GM19035 (cell line): Measurements from ENCODE around the gene WNT5B.
"Not testable (repeated sequence)": the region's sequence is repeated elsewhere in the genome, so short reads cannot be mapped to it uniquely, and the experiment has no call there.

Experiments
- ATAC-seq: cut with Tn5 transposase; IDR thresholded peaks from one replicate; pipeline ENCODE4 v1.9.1; 2021; ENCODE audit not compliant: unreplicated experiment

Gene WNT5B

DNA sequence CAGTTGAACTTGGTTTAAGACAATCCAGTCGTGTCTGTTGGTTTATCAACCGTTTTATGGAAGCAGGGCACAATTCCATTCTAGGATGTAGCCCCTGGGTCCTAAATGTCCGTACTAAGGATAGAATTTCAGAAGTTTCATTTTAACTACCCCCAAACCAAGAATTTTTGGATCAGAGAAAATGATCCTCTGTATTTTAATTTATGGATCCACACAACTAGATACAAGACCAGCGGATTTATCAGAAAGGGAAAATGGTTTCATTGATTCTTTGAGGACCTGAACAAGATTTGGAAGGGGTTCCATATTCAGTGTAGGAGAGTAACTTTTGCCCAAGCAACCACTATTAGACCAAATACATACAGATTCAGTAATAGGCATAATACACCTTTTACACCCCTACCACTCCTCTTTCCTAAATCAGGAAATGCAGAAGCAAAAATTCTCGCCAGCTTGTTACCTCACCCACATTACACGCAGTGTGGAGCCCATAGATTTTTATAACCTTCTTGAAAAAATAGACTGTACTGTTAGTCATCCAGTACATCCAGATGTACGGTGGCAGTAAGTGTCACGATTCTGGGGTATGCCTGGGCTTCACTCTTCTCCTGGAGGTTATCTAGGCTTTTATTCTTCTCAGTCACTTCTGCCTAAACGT, 33.2 kb upstream of the WNT5B start:
- ATAC-seq: no peak

DNA sequence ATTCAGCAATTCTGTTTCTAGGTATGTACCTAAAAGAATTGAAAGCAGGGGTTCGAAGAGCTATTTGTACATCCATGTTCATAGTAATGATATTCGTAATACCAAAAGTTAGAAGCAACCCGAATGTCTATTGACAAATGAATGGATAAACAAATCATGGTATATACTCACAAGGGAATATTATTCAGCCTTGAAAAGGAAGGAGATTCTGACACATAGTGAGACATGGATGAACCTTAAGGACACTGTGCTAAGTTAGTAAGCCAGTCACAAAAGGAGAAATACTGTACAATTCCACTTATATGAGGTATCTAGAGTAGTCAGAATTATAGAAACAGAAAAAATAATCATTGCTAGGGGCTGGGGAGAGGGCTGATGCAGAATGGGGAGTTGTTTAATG, 30.3 kb upstream of the WNT5B start:
- ATAC-seq: no peak

DNA sequence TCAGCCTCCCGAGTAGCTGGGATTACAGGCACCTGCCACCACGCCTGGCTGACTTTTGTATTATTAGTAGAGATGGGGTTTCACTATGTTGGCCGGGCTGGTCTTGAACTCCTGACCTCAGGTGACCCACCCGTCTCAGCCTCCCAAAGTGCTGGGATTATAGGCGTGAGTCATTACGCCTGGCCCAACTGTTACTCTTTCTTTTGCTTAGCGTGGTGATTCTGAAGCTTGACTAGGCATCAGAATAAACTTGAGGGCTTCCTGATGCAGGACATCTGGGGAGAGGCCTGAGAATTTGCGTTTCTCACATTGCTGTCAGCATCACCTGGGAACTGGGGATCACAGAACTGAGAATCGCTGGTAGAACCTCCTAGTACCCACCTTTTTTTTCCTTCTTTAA, 26.3 kb upstream of the WNT5B start:
- ATAC-seq: not testable (repeated sequence)

DNA sequence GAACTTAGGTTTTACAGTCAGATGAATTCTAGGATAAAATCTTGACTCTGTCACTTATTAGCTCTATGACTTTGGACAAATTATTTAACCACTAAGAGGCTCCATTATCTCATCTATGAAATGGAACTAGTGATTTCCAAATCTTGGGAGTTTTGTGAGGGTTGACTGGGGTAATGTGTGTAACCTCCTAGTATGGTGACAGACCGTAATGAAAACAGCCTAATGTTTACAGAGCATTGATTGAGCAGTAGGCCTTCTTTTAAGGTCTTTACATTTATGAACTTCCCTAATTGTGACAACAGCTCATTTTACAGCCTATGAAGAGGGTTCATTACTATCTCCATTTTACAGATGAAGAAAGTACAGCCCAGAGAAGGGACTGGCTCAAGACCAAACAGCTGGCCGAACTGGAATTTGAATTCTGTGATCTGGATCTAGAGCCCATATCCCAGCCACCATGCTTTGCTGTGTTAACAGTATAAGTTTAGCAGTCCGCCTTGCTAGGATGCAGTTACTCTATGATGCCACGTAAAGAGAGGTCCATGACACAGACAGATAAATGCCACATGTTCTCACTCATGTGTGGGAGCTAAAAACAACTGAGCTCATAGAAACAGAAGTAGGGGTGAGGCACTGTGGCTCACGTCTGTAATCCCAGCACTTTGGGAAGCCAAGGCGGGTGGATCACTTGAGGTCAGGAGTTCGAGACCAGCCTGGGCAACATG, 25.6 kb upstream of the WNT5B start:
- no peak for ATAC-seq

DNA sequence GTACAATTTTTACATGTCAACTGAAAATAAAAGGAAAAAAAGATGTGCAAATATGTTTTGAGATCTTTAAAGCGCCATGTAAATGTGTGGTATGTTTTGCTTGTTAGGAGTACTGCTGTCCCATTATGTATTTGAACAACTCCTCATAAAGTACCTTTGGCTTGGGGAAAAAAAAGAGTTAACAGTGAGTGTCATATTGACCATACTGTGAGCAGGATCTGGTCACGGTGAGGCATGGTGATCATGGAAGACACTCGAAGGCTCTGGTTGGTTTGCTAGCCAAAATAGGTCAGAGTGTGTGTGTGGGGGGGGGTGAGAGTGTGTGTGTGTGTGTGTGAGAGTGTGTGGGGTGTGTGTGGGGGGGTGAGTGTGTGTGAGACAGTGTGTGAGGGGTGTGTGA, 24.6 kb upstream of the WNT5B start:
- no peak for ATAC-seq

DNA sequence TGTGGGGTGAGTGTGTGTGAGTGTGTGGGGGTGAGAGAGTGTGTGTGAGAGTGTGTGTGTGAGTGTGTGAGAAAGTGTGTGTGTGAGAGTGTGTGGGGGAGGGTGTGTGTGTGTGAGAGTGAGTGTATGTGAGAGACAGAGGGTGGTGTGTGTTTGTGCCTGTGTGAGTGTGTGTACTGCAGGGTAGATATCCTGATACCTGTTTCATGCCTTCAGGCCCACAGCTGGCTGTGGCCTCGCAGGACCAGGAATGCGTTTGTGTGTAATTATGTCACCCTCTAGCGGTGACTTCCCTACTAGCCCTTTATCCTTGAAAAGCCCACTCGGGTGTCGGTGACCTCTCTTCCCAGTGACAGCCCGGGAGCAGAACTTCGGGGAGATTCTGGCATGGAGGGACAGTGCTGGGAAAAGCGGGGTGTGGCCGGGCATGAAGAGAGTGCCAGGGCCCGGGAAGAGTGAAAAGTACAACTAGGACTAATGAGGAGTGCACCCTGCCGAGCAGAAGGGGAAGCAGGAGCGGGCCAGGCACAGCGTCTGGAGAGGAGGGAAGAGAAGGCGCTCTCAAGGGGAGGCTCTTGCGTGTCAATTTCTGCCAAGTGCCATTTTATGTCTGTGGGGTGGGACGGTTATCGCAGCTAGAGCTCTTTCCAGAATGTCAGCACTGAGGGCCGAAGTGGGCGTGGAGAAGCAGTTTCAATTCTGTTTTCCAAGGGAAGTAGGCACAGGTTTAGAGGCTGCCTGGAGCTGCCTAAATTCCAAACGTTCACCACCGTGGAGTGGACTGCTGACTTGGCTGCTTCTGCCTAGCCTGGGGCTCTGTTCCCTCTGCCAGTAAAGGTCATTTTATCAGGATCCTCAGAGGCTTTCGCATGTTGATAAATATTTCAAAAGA, 23.7 kb upstream of the WNT5B start:
- no peak for ATAC-seq

DNA sequence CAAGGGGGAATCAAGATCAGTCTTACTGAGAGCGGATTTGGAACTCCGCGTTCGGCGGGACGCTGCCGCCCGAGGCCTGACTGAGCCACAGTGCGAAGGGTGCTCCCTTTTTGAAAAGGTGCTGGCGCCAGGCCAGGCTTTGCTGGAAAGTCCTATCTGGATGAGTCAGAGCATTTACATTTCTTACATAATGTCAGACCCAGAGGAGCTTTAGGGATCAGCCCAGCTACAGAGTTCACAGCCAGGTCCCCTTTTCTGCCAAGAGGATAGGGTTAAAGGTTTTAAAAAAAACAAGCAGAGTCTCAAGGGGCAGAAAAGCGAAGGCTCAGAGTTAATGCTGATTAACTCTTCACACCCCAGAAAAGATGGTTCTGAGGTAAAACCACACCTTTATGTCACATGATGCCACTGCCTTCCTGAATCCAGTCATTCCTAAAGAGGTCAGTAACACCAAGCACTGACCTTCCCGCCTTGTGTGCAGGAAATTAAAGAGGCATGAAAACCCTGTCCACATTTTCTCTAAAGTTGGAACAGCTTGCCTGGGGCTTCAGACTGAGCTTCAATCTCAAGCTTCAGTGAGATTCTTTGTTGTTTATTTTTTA, 22.9 kb upstream of the WNT5B start:
- ATAC-seq: peak; percentile 73

DNA sequence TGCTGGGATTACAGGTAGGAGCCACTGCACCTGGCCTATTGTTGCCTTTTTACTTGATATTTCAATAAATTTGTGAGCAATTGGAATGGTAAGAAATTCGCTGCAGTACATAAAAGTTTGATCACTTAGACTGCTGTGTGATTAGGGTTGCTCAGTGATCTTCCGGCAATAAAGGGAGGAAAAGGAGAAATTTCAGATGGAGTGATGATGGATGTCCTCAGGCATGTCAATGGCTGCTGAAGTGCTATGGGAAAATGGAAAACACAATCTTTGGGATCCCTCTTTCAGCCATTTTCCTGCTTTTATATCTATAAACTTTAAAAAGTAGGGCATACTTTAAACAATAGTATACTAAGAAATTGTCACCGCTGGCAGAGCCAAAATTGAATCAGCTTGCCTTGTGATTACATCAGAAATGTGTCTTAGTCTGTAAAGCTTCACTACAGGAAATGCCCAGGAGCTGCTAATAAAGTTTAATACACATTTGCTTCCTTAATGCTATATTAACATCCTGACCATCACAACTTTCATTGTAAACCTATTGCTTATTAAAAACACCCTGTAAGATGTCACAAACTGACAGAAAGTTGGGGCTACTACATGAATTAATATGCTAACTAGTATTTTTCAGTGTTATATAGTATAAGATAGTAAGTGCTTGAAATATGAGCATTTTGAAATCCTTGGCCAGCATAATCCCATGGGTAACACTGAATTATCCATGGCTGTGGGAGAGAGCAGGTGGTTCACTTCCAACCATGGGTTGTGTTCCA, 20.9 kb upstream of the WNT5B start:
- no peak for ATAC-seq

DNA sequence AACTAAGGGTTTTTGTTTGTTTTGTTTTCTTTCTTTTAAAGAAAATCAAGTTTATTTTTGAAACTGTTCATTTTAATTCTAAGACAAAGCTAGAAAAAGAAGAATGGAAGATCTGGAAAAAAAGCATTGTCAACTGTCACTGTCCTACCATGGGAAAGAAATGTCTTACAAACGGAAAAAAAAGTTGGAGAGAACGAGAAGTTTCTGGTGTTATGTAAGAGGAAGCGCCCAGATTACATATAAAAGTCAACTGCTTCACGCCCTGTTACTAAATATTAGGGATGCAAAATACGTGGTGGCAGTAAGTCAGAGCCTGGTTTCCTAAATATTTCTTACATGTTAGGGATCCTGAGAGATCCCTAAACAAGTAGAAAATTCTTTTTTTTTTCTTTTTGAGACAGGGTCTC, 20.3 kb upstream of the WNT5B start:
- ATAC-seq: no peak

DNA sequence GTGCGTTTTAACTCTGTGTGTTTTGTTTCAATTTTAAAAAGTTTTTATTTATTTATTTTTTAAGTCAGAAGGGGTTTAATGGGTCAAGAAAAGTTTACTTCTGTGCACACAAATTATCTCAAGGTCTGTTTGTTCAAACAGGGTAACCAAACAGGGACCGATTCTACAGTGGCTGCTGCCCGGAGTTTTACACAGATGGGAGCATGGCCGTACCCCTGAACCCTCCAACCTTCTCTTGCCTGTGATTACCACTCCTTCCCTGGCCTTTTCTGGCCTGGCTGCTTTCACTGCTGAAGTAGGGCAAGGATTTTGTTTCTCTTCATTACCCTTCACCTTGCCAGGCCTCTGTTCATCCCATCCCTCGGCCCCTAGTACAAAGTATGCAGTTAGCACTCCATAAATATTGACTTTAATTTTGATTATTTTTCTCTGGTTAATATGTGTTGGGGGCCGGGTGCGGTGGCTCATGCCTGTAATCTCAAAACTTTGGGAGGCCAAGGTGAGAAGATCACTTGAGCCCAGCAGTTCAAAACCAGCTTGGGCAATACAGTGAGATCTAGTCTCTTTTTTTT, 18.9 kb upstream of the WNT5B start:
- no peak for ATAC-seq

DNA sequence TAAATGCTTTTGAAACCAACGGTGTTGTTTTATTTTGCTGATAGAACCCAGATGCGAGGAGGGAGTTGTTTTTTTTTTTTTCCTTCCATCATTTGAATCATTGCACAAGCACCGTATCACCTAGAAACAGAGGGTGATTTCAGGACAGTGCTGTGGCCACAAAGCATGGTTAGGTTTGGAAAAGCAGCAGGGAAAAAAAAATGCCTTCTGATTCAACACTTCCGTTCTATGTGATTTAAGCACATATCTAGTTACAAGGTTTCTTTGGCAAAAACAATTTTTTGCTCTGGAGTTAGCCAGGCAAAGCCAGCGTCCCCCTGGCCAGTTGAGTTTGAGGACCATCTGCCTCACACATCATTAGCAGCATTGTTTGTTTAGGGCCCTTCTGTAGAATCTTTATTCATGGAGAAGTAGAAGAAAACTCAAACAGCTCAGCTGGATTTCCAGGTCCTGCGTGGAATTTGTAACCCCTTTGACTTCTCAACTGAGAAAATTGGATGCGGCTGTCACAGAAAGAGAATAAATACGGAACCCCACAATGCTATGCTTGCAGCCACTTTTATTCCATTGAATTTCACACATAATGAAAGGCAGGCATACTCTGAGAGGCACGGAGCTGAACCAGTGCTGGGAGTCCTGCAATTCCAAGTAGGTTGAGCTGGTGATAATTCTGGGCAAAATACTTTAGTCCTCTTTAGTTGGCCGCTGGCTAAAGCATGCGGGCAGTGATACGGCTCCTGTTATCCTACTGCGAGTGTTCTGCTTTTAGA, 17.0 kb upstream of the WNT5B start:
- ATAC-seq: no peak

DNA sequence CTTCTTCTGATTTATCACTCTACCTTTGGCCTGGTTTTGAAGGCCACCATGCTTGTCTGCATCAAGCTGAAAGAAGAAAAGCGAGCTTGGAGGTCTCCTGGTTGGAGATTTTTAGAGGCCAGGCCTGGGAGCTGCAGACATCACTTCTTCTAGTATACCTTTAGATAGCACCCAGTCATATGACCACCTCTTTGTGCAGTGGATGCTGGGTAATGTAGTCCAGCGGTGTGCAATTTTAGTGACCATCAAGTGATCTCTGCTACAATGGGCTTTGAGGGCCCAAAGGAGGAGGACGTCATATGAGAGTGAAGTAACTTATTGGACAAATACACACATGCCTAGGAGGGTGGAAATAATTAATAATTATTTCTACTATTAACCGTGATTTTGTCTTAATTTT, 15.2 kb upstream of the WNT5B start:
- no peak for ATAC-seq

DNA sequence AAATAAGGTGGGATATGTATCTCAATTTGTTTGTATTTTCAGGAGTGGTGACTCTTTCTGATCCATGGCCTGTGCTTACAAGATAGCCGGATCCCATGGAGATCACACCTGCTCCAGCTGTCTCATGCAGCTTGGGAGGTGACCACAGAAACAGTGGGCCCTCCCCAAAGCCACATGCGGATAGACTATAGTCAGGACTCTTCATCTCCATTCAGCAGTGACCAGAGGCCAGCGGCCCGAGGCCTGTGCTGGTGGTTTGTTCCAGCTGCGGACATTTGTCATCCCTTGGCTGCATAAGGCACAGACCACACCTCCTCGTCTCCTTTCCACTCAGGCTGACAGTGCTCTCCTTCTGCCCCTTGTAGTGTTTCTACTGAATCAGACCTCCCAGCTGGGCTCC, 14.7 kb upstream of the WNT5B start:
- ATAC-seq: no peak

DNA sequence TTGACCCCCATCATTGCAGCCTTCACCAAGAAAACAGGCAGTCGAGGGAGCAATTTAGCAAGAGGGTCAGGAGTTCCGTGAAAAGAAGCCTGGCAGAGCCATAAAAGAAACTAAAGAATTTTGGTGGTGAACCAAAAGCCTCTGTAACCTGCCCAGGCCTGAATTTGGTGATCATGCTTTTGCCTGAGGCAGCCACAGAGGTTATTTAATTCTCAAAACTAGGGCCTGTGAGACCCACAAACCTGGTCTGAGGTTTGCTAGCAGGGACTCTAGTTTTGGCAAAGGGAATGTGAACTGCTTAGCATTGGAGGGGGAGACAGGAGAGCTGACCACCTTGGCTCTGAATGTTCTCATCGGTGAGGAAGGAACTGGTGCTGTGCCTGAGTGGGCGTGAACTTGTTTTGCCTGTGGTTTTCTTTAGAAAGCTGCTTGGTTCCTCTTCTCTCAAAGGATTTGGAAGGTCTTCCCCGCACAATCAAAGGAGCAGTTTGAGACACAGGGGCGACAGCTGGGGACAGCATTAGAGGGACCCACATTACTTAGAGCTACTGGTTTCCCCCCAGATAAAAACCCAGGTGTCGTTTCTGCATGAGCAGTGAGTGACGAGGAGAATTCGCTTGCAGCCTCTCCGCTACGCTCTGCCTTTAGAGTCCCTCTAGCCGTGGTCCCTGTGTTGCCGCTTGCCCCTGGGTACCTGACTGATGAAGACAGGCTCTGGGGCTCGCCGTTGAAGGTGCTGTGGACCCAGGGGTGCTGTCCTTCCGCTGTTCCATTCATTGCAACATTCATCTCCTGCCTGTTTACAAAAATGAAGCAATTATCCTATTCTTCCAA, 12.6 kb upstream of the WNT5B start:
- no peak for ATAC-seq

DNA sequence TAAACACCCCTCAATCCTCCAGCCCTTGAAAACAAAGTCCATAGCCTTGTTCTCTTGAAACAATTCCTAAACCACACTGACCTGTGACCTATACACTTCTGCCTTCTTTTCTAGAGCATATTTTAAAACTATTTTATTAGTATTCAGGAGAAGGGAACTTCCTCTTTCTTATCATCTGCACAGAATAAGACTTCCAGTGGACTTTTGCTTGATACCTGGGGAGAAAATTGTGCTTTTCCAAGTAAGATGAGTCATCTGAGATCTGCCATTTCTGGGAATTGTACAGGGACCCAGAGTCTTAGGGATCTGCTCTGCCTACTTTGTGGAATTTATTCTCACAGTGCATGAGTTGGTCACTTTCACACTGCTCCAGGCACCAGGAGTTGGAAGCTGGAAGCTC, 10.5 kb upstream of the WNT5B start:
- no peak for ATAC-seq

DNA sequence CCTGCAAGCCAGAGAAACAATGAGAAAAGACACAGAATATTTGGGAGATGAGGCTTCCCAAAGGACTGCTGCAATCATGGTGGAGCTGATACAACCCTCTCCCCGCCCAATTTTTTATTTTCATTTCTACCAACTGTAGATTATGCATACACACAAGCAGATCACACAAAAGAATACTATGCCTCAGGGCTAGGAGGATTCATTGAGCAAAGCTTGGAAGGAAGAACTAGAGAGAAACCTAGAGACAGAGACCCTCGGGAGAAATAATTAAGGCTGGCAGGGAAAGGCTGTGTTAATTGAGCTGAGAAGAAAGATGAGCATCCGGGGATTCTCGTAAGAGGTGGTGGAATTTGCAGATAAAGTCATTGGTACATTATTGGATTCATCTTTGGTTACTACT, 9.9 kb upstream of the WNT5B start:
- no peak for ATAC-seq

DNA sequence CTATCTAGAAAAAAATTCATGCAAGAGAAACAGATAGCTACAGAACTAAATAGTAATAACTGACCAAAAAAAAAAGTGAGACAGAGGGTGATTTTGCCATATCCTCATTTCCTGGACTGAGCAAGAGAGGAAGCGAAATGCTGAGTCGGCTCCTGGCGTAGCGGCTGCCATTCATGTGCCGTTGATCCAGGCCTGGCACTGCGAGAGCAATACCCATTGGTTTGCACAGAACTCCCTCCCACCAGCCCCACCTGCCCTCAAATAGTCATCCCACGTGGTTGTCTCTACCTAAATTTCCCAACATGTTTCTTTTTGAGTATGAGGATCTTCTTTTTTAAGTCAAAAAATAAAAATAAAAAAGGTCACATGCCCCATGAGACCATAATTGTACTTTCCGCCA, 9.4 kb upstream of the WNT5B start:
- no peak for ATAC-seq

DNA sequence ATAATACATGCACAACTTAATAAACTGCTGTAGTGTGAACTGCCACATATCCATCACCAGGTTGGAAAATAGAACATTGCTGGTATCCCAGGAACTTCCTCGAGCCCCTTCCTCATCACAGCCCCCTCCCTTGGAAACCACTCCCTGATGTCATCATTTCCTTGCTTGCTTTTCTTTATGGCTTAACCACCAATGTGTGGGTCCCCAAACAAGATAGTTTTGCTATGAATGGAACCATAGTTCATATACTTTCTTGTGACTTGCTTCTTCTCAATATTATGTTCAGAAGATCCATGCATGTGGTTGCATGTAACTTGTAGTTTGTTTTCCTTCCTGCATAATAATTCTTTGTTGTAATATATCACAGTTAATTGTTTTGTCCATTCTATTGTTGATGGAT, 8.9 kb upstream of the WNT5B start:
- ATAC-seq: no peak

DNA sequence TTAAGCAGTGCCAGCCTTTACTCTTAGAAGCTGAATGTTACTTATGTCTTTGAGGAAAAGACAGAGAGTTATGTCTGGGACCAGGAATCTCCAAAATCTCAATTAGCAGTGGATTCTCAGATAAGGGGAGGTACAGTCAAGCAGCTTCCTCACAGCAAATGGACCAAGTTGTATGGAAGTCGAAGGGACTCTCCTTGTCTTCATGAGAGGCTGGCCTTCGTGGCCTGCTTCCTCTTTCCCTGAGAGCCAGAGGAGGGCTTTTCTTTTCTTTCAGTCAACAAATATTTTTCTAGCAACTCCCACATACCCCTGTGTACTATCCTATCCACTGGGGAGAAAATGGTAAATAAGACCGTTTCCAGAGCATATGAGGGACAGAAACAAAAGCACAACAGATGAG, 6.6 kb upstream of the WNT5B start:
- no peak for ATAC-seq
